T follicular helper cell (primary cell): ENCODE data around the gene ITIH1.

Experiments used
- DNase-seq: peaks from one replicate; pipeline ENCODE4 v3.0.0-alpha.2; 2020; ENCODE audit warnings: low read depth

ITIH1 gene

GRCh38 chr3:52789746-52790040, 12.3 kb downstream of the ITIH1 start:
- no peak for DNase-seq

- no peak for DNase-seq
These were observed 12.9 kb downstream of the ITIH1 start for GRCh38 chr3:52790337-52790736.

- no peak for DNase-seq
These were observed 13.3 kb downstream of the ITIH1 start for GRCh38 chr3:52790741-52791140.

- DNase-seq: no peak
These were observed 14.0 kb downstream of the ITIH1 start for GRCh38 chr3:52791366-52791765.

GRCh38 chr3:52791928-52792327, 14.5 kb downstream of the ITIH1 start:
- no peak for DNase-seq

- DNase-seq: no peak
These were observed 15.0 kb downstream of the ITIH1 start for GRCh38 chr3:52792413-52792812.

- DNase-seq: no peak
These were observed 15.7 kb downstream of the ITIH1 start for GRCh38 chr3:52792961-52793695.

- no peak for DNase-seq
These were observed 16.6 kb downstream of the ITIH1 start for GRCh38 chr3:52793702-52794611.

GRCh38 chr3:52794612-52795099, 17.3 kb downstream of the ITIH1 start, which contains the start of gene ITIH3:
Gene ITIH3, plus strand, starts transcription at chr3:52794796. Its CDS starts 8 bp downstream, at chr3:52794804.
- DNase-seq: no peak

GRCh38 chr3:52795298-52795900, 18.0 kb downstream of the ITIH1 start:
- no peak for DNase-seq

- DNase-seq: no peak
These were observed 19.0 kb downstream of the ITIH1 start for GRCh38 chr3:52796411-52796810.

- DNase-seq: no peak
These were observed 21.1 kb downstream of the ITIH1 start for GRCh38 chr3:52798376-52798977.

- DNase-seq: no peak
These were observed 21.6 kb downstream of the ITIH1 start for GRCh38 chr3:52798978-52799476.

GRCh38 chr3:52800079-52800478, 22.7 kb downstream of the ITIH1 start:
- no peak for DNase-seq

- DNase-seq: no peak
These were observed 24.4 kb downstream of the ITIH1 start for GRCh38 chr3:52801839-52802238.

GRCh38 chr3:52805270-52806039, 28.1 kb downstream of the ITIH1 start:
- no peak for DNase-seq

GRCh38 chr3:52809149-52809548, 31.8 kb downstream of the ITIH1 start:
- no peak for DNase-seq

GRCh38 chr3:52809662-52810377, 32.4 kb downstream of the ITIH1 start:
- no peak for DNase-seq

- no peak for DNase-seq
These were observed 33.5 kb downstream of the ITIH1 start for GRCh38 chr3:52810923-52811322.

GRCh38 chr3:52811452-52812011, 34.1 kb downstream of the ITIH1 start:
- DNase-seq: no peak
